GM19023 (cell line): ENCODE measurements around the gene DNAJA2.

Experiments
- ATAC-seq: cut with Tn5 transposase; IDR thresholded peaks from one replicate; pipeline ENCODE4 v1.9.1; 2021; ENCODE audit warnings: mild to moderate bottlenecking, moderate library complexity; ENCODE audit not compliant: unreplicated experiment

The DNAJA2 gene

DNA sequence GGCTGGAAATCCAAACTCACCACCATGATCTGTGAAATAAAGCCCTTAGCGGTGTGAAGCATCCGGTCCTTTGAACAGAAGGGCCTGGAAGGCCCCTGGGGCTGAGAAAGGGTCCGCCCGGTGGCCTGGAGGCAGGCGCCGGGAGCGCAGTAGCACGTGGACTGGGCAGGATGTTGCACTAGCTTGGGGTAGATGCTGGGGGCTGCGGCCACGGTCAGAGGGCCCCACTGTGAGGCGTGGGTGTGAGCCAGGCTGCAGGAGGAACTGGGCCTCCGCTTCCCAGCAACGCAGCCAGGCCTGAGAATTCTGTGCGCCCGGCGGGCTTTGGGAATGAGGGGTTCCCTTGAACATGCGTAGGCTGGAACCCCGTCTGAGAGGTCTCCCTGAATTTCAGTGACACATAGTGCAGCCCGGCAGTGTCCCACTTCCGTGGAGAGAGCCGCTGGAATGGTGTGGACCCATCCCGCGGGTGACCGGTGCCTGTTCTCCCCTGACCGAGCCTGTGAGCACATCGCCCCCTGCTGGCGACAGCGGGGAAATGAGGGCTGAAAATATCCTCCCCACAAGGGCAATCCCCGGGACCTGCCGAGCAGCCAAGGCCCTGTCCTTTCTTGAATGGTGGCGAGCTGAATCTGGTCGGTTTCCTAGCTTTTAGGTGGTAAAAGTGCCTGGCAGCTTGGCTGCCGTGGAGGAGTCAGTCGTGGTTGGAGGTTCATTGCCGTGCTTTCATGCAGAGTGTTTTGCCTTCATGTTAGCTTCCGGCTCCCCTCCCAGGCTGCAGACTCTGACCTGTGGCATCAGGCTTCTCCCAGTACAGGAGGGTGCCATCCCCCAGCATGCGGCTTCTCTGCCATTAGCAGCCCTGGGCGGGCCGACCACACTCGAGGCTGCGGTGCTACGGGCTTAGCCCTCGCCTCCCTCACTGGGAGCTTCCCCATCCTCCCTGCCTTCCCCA is 43.8 kb downstream of the DNAJA2 start:
- peak; percentile 81 for ATAC-seq

DNA sequence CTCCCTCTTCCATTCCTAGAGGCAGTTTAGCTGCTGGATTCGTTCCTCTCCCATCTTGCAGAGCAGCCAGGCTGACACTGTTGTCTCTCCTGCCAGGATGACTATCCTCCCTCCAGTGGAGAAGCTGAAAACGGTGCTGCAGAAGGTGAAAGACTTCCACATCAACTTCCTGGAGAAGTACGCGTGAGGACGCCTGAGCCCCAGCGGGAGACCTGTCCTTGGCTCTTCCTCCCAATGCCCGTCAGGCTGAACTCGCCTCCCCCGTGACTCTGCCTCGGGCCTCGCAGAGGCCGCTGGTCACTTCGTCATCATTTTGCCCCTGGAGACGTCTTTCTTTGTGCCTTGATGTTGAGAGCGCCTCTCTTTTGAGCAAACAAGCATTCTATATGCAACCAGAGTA is 44.7 kb downstream of the DNAJA2 start:
- ATAC-seq: no peak

DNA sequence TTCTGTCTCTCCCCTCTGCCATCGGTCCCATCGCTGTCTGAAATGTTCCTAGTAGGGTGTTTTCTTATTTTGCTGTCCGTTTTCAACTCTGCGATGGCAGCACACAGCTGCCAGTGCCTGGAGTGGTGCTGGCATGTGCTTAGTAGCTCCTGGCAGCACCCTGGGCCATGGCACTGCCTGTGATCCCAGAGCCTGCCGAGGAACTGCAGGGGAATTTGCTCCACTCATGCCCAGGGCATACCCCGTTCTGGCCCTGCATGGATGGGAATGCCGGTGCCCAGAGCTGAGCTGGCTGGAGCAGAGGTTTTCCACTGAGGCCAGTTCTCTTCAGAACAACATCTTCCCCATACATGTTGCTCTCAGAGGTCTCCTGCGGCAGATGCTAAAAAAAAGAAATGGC is 46.2 kb downstream of the DNAJA2 start:
- no peak for ATAC-seq

DNA sequence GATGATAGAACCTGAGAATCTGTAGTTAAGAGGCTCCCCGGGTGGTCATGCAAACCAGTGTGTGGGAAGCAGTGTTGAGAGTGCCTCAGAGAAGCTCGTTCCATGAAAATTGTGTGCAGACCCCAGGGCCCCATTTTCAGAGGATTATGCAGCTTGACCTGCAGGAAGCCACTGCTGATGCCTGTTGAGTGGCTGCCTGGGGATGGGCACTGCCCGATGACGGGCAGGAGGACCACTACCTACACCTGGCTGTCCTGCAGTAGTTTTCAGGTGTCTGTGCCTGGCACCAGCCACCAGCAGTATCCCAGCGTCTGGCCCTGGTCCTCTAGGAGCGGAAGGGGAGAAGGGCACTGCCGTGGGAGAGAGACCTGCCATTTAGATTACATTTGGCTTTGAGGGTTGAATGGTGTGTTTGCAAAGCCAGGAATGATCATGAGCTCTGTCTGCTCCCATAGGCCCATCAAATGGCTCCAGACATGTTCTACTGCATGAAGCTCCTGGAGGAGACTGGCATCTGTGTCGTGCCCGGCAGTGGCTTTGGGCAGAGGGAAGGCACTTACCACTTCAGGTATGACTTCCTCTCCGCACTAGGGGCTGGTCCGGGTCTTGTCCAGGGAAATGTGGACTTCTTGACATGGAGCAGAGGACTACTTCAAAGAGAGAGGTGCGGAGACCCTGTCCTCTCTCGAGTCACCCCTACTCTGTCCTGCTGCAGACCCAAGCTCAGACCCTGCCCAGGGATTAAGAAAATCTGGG is 46.8 kb downstream of the DNAJA2 start:
- no peak for ATAC-seq

DNA sequence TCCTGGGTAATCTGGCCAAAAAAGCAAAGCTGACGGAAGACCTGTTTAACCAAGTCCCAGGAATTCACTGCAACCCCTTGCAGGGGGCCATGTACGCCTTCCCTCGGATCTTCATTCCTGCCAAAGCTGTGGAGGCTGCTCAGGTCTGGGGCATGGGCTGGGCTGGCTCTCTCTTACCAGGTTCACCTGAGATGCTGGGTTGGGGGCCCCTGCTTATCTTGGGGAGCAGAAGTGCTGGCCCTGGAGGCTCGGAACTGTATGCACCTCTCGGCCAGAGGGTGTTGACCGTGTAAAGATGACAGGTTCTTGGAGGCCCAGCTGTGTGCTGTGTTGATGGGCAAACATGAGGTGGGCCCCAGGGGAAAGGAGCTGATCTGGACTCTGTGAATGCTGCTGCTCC is 49.1 kb downstream of the DNAJA2 start:
- no peak for ATAC-seq

DNA sequence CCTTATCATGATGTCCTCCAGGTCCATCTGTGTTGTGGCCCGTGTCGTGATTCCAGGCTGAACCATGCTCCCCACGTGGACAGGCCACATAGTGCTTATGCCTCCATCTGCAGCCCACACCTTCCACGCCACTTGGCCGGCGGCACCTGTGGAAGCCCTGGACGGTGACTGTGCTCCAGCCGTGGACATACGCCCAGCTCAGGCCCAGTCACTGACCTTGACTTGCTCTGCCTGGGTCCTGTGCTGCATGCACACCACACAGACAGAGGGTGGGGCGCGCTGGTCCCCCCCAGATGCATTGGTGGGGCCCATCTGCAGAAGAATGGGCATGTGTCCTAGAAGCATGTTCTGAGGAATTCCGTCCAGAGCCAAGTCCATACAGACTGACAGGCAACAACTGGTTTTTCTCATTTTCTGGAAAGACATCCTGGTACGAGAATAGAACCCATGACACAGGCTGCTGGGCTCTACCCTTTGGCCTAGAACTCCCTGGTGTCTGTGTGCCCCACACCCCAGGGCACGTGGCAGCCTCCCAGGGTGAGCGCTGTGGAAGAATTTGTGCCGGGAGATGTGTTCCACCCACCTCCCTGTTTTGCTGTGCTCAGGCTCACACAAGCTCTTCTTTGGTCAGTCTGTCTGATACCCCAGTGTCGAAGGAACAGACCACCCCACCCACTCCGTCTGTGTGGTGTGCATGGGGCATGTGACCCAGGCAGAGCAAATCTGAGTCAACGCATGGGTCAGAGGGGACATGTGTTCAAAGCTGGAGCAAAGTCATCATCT is 49.8 kb downstream of the DNAJA2 start:
- ATAC-seq: no peak

DNA sequence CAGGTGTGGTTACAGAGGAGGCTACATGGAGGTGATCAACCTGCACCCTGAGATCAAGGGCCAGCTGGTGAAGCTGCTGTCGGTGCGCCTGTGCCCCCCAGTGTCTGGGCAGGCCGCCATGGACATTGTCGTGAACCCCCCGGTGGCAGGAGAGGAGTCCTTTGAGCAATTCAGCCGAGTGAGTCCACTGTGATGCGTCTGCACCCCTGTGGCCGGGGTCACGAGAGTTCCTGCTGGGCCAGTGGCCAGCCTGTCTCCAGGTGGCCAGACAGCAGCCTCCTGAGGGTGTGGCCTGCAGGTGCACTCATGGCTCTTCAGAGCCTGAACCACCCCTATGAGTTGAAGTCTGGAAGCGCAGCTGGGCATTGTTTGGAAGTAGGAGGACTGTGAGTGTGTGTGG is 51.2 kb downstream of the DNAJA2 start:
- no peak for ATAC-seq

DNA sequence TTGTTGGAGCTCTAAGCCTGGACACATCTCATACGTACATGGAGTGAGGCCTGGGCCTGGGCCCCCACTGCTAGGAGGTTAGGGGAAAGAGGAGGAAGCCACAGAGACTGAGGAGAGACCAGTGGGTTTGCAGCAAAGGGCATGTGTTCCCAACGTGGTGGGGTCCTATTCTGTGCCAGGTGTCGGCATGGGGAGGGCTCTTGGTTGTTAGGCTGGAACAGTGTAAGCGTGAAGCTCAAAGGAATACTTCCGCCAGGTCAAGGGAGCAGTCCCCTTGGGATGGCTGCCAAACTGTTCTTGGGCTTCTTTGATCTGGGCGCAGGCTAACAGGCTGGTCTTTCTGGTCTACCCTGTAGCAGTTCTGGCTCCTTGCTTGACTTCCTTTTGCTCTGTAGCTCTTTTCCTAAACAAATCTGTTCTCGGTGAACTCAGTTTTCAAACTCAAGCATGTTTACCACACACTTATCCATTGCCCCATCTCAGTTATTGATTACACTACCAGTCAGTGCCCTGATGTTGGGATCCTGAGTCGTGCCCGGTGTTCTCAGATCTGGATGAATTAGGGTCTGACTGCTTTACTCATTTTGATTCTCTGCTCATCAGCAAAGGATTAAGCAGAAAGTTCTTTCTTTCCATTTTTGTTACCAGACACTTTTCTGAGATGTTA is 52.9 kb downstream of the DNAJA2 start:
- no peak for ATAC-seq

DNA sequence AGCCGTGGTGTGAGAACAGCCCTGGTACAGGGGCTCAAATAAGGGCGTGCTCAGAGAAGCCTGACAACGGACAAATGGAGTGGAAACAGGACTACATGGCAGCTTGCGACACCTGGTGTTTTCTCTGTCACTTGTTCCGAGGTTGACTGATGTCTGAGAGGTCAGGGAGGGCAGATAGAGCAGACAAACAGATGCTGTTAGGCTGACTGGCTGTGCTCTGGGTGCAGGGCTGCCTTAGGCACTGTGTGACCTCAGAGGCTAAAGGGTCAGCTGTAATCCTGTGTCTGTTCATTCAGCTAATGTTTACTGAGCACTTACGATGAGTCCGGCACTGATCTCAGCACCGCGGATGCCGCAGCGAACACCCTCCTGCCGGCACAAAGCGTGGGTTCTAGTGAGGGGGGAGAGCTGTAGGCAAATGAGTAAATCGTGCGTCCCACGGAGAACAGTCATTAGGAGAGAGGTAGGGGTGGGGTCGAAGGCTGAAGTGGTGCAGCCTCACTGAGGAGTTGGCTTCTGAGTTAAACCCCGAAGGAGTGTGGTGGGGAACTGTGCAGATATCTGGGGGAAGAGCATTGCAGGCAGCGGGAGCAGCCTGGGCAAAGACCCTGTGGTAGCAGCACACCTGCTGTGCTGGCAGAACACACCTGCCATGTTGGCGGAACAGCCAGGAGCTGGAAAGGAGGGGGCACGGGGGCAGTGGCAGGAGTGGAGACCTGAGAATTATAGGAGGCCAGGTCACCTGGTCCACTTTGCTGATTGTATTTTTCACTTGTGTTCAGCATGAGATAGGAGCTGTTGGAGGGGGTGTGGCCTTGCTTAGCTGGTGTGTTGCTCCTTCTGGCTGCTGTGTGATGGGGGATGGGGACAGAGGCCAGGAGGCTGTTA is 54.3 kb downstream of the DNAJA2 start:
- ATAC-seq: peak; percentile 90

DNA sequence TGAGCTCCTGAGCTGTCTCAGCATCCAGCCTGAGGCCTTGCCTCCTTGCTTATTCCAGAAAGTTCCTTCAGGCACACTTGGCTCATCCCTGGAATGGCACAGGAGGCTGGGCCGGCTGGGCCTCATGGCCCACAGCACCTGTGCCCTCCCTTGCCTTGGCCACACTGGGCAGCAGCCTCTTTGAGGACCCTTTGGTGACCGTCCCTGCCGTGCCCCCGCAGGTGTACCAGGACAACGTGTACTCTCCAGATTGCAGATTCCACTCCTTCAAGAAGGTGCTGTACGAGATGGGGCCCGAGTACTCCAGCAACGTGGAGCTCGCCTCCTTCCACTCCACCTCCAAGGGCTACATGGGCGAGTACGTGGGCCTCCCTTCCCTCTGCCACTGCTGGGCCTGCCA is 55.1 kb downstream of the DNAJA2 start:
- no peak for ATAC-seq

DNA sequence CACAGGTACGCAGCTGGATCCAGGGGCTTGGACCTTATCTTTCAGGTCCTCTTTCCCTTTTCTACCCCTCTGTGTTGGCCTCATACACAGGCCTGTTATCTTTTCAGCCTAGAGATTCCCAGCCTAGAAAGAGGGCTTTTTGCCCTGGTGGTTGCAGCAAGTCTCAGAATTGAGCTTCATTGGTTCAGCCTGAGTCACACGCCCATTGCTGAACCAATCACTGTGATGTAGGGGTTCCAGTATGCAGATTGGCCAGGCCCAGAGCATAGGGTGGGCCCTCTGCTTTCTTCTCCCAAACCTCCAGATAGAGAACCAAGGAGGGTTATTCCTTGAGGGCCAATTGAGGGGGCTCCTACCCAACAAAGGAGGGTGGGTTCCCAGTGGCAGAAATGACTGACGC is 56.5 kb downstream of the DNAJA2 start:
- ATAC-seq: no peak

DNA sequence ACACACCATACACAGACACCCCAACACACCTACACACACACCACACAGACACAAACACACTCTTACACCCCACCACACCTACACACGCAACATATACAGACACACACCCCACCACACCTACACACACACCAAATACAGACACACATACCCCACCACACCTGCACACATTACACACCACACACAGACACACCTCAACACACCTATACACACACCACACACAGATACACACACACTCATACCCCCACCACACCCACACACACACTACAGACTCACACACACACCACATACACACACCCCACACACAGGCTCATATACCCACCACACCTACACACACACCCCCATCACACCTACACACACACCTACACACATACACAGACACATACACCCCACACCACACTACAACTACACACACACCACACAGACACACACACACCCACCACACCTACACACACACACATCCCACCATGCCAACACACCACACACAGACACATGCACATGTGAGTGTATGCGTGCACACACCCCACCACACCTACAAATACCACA is 57.9 kb downstream of the DNAJA2 start:
- no peak for ATAC-seq

DNA sequence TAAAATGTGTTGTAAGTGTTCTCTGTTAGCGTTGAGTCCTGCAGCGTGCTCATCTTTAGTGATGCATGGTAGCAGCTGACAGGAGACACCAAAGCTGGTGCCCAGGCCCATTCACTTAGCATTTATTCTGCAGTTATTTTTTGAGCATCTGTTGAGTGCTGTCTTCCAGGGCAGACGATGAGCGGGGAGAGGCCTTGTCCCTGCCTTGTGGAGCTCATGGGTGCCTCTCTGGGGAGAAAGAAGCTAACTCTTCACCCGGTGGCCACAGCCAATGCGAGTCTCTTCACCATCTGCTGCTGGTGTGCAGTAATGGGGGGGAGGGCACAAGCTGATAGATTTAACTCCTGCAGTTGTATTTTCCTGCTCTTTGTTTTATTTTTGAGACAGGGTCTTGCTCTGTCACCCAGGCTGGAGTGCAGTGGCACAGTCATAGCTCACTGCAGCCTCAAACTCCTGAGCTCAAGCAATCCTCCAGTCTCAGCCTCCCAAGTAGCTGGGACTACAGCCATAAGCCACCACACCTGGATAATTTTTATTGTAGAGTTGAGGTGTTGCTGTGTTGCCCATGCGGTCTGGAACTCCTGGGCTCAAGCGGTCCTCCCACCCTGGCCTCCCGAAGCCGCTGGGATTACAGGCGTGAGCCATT is 58.8 kb downstream of the DNAJA2 start:
- ATAC-seq: no peak

DNA sequence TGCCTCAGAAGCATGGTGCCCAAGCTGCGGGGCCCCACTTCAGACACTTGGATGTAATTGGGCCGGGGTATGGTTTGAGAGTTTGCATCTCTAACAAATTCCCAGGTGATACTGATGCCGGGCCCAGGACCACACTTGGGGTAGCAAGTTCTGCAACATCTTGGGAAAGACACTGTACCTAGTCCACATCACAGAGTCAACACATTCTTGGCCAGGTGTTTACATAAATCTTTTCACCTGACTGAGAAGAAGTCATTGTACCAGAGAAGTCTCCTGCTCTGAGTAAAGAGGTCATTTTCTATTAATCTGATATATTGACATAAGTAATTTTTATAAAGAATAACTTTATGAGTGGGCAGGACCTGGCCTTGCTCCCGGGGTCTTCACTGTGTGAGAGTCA is 61.8 kb downstream of the DNAJA2 start:
- no peak for ATAC-seq

DNA sequence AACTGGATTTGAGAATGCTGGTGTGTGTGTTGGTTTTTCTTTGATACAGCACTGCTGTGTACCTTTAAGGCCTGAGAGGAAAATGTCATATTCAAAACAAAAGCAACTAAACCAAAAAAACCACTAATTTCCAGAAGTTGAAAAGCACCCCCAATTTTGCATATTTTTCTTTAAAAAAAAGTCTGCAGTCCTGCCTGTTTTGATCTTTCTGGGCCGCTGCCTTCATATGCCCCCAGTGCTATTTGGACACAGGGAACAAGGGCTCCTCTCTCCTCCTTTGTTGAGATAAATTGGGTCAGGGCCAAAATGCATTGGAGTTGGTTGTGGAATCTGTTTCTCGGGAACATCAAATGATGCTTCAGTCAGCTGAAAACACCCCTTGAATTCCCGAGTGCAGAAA is 62.4 kb downstream of the DNAJA2 start:
- ATAC-seq: peak; percentile 59

DNA sequence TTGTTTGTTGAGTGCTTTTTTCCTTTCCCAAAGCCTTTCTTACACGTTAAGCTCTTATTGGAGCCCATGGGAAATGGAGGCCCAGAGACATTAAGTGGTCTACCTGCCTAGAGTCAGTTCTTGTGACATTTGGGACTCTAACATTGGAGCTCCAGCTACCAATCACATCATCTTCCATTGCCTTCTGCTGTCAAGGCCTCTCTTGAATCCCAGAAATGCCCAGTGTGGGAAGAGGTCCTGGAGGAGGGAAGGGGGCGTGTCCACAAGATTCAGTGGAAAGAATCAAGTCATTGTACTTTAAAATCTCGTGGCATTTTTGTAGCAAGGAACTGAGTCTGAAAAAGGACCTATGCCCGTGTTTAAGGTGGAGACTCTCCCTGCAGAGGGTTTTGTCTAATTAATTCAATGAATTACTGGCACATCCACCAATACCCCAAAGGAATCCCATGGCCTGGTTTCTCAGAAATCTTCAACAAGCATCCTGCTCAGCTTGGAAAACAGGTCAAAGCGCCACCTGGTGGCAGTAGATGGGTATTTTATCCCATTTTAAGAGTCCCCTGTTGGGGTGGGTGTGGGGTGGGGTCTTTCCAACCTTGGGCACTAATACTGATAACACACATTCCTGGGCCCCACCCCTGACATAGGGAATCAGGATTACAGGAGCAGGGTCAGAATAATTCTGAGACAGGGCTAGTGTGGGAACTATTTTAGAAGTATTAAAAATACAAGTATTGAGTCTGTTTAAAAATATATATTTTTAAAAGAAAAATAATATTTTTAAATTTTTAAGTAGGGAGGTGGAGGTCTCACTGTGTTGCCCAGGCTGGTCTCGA is 64.7 kb downstream of the DNAJA2 start:
- ATAC-seq: no peak

DNA sequence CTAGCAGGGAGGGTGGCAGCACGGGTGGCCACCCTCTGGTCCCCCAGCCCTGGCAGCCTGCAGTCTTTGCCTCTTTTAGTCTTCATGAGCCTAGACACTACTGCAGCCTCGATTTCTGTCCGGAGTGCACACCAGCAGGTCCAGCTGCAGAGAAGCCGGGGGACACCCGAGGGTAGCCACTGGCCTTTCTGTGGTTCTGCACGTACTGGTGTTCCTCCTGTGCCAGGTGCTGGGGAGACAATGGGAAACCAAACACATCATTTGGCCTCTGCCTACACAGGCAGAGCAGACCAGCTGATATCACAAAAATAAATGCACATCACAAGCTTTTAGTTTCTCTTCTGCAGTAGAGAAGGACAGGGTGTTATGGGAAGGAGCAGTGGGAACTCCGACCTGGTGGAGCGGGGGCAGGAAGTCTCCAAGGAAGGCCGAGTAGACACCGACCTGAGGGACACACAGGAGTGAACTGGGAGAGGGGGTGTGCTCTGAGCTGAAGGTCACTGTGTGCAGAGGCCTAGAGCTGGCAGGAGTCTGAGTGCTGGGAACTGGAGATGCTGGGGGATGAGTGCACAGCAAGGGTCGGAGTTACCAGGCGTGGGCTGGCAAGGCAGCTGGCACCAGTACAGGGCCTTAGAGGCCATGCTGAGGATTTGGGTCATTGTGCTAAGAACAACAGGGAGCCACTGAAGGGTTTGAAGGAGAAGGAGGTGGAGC is 66.3 kb downstream of the DNAJA2 start:
- ATAC-seq: no peak
